ENCODE data around the gene UBE2D1. TPM values are rescaled to one million over a fixed set of nuclear protein-coding genes. Genes with fewer than 3 reads are reported as not detected.
"Not testable (repeated sequence)": the region's sequence is repeated elsewhere in the genome, so short reads cannot be mapped to it uniquely, and the experiment has no call there.

UBE2D1 gene
- total and polyA plus RNA-seq, 2 of the 8 experiments (the other 6 are each of a cell fraction or from before 2014, with no cell fraction given): 21.2 to 33.5 TPM

DNA sequence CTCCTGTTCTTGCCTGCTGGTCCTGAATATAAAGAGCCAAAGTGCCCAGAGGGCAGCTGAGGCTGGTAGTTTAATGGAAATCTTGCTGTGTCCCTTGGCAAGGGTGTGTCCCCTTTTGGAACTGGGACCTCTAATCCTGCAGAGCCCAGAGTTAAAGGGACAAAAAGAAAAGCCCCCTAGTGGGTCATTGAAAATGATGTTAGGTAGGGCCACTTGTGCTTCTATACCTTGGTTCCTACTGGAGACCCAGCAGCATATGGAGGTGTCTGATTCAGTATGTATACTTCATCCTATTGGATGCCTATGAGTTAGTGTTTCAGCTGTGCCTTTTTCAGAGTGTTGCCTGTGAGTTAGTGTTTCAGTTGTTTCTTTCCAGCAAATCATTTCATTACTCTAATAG is 81.0 kb downstream of the UBE2D1 start (continued):
- TF ChIP-seq, protein P1, sequence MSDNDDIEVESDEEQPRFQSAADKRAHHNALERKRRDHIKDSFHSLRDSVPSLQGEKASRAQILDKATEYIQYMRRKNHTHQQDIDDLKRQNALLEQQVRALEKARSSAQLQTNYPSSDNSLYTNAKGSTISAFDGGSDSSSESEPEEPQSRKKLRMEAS (IDR thresholded peaks at IDR 0.05): no peak
- TF ChIP-seq CHD1 (IDR thresholded peaks at IDR 0.05; ENCODE audit: low read depth, low read length) (no peak), RBBP5 (IDR thresholded peaks at IDR 0.05; ENCODE audit: borderline replicate concordance, low read depth, low read length) (no peak), PHF8 (conservative IDR thresholded peaks at IDR 0.05; ENCODE audit: low read depth, low read length) (no peak)
- TF ChIP-seq, protein P2, sequence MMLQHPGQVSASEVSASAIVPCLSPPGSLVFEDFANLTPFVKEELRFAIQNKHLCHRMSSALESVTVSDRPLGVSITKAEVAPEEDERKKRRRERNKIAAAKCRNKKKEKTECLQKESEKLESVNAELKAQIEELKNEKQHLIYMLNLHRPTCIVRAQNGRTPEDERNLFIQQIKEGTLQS (IDR thresholded peaks at IDR 0.05; ENCODE audit: insufficient read depth, low read depth, low read length): no peak

DNA sequence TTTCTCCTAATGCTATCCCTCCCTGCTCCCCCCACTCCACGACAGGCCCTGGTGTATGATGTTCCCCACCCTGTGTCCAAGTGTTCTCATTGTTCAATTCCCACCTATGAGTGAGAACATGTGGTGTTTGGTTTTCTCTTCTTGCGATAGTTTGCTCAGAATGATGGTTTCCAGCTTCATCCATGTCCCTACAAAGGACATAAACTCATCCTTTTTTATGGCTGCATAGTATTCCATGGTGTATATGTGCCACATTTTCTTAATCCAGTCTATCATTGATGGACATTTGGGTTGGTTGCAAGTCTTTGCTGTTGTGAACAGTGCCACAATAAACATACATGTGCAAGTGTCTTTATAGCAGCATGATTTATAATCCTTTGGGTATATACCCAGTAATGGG is 83.1 kb downstream of the UBE2D1 start:
- H3K56ac ChIP-seq (replicated peaks; ENCODE audit: insufficient read length, low read depth, low read length); H4K20me1 ChIP-seq (replicated peaks in 1 of 2; ENCODE audit: control insufficient read depth in 1 of 2, insufficient read depth in 2 of 2, low read length in 2 of 2); H2BK20ac ChIP-seq (ENCODE audit: low read length); H3K23me2 ChIP-seq (ENCODE audit: low read depth, low read length); H2AK5ac ChIP-seq (ENCODE audit: low read depth, low read length); H3K9ac ChIP-seq (replicated peaks in 1 of 4; ENCODE audit: extremely low read depth in 1 of 4, low read depth in 3 of 4, low read length in 3 of 4); H4K8ac ChIP-seq (ENCODE audit: extremely low read depth, insufficient read depth, low read length); H2AFZ ChIP-seq (ENCODE audit: low read length); FAIRE-seq; DNase-seq (ENCODE audit: low read depth in 1 of 2, low spot score in 2 of 2); H2BK15ac ChIP-seq (ENCODE audit: low read length); CTCF ChIA-PET (ENCODE audit: partially characterized antibody); POLR2A ChIA-PET (ENCODE audit: partially characterized antibody); H3K9me3 ChIP-seq (ENCODE audit: insufficient read depth in 2 of 2, low read depth in 1 of 2, low read length in 1 of 2); H4K91ac ChIP-seq (replicated peaks; ENCODE audit: insufficient read length, low read length); H2BK12ac ChIP-seq (ENCODE audit: low read depth, low read length); H2BK5ac ChIP-seq (ENCODE audit: low read depth, low read length); H2BK120ac ChIP-seq (replicated peaks; ENCODE audit: low read depth, low read length); H3K4me1 ChIP-seq (replicated peaks in 1 of 4; ENCODE audit: control insufficient read depth in 3 of 4, insufficient read depth in 4 of 4, low read length in 3 of 4); H3K18ac ChIP-seq (ENCODE audit: extremely low read depth, low read length); H3K27ac ChIP-seq (ENCODE audit: low read depth, low read length); H3K4me3 ChIP-seq (ENCODE audit: extremely low read depth in 1 of 4, insufficient read depth in 2 of 4, low read depth in 3 of 4, low read length in 4 of 4); H3K27me3 ChIP-seq (replicated peaks in 1 of 4; ENCODE audit: control insufficient read depth in 3 of 4, extremely low read depth in 1 of 4, insufficient read depth in 3 of 4, low read length in 3 of 4); H3K79me2 ChIP-seq (ENCODE audit: control insufficient read depth in 1 of 2, insufficient read depth in 2 of 2, low read length in 2 of 2); H3K4ac ChIP-seq (replicated peaks; ENCODE audit: insufficient read length, low read depth, low read length); H3K36me3 ChIP-seq (ENCODE audit: control insufficient read depth in 2 of 4, insufficient read depth in 4 of 4, low read length in 3 of 4); H3K14ac ChIP-seq (ENCODE audit: insufficient read length); H3K79me1 ChIP-seq (ENCODE audit: low read depth, low read length); H4K5ac ChIP-seq (ENCODE audit: insufficient read length, low read depth, low read length); H3K23ac ChIP-seq (ENCODE audit: insufficient read length); H3K4me2 ChIP-seq (ENCODE audit: insufficient read depth in 1 of 2, low read depth in 2 of 2, low read length in 2 of 2): not testable (repeated sequence)
- 82% methylated on average over 2 of the region's 2 CpGs; no CpG with 5 or more reads in 1 of the 2 experiments for WGBS, 2 experiments (ENCODE audit: extremely low coverage in 1 of 2, insufficient coverage in 1 of 2, insufficient read length in 1 of 2, insufficient replicate concordance in 2 of 2, low coverage in 1 of 2, low lambda C conversion rate in 2 of 2, missing lambda C conversion rate in 1 of 2)

Data from H1 (cell line).